Lung (tissue), 12 donors: Measurements from ENCODE around the gene MIPOL1. TPM values are rescaled to one million over a fixed set of nuclear protein-coding genes. Genes with fewer than 3 reads are reported as not detected.

Experiments
- ATAC-seq: fragments of 200-7000 bp; cut with Tn5 transposase; one replicate; pipeline ENCODE4 v1.9.1; 2020; ENCODE audit warnings: moderate number of reproducible peaks; ENCODE audit not compliant: insufficient read depth, low FRiP score
- DNase-seq, 3 donors: peaks; one replicate each; pipeline ENCODE4 v3.0.0-alpha.2; 2013 to 2017
- H3K27ac ChIP-seq, 2 donors: one replicate each; pipeline ENCODE4 v1.5.1; 2013; ENCODE audit warnings: mild to moderate bottlenecking in 2 of 2, moderate library complexity in 2 of 2, control low read depth in 1 of 2, inconsistent platforms in 1 of 2, low read depth in 1 of 2, low read length in 1 of 2
- H3K27me3 ChIP-seq, 3 donors: one replicate each; pipeline ENCODE4 v1.5.1; 2013; ENCODE audit warnings: low read length in 2 of 3; ENCODE audit not compliant: control insufficient read depth in 3 of 3, insufficient read depth in 3 of 3
- H3K36me3 ChIP-seq, 4 donors: one replicate each; pipeline ENCODE4 v1.5.1; 2013; ENCODE audit warnings: low read length in 4 of 4, mild to moderate bottlenecking in 1 of 4, moderate library complexity in 1 of 4; ENCODE audit not compliant: control insufficient read depth in 4 of 4, insufficient read depth in 4 of 4
- H3K4me1 ChIP-seq, 5 donors: one replicate each; pipeline ENCODE4 v1.5.1; 2013; ENCODE audit warnings: low read length in 5 of 5, mild to moderate bottlenecking in 2 of 5, moderate library complexity in 1 of 5; ENCODE audit not compliant: control insufficient read depth in 5 of 5, insufficient read depth in 5 of 5
- H3K4me3 ChIP-seq: one replicate; pipeline ENCODE4 v1.5.1; 2013; ENCODE audit warnings: mild to moderate bottlenecking, control low read depth, moderate library complexity
- H3K9ac ChIP-seq, 2 donors: one replicate each; pipeline ENCODE4 v1.5.1; 2013; ENCODE audit warnings: low read length in 2 of 2, control low read depth in 1 of 2; ENCODE audit not compliant: insufficient read depth in 1 of 2
- H3K9me3 ChIP-seq, 4 donors: one replicate each; pipeline ENCODE4 v1.5.1; 2013; ENCODE audit warnings: low read length in 3 of 4, mild to moderate bottlenecking in 1 of 4, moderate library complexity in 1 of 4; ENCODE audit not compliant: control insufficient read depth in 4 of 4, insufficient read depth in 3 of 4
- CTCF ChIP-seq: IDR thresholded peaks from 2 replicates; pipeline ENCODE4 v1.5.1; 2012; ENCODE audit warnings: mild to moderate bottlenecking; ENCODE audit errors: control extremely low read depth, extremely low read depth
- WGBS, 2 donors: extraction: QIAGEN DNeasy Blood & Tissue Kit; methylation state at CpG; one replicate each; pipeline ENCODE4 v1.1.7; 2013; 5-methylcytosine and 5-hydroxymethylcytosine counted together
- polyA plus RNA-seq, 2 donors: library from polyadenylated mRNA; stranded (reverse); fragments of 200-250 nt; gene quantifications; one replicate each; pipeline ENCODE4 v1.2.1, GENCODE V29; 2013
- total RNA-seq, 2 donors: library from RNA; depleted of rRNA in 1 of 2; stranded (reverse); fragments of >200 nt in 1 of 2; gene quantifications; one replicate each; pipeline ENCODE4 v1.2.1, GENCODE V29; 2014 to 2021
- donor health status: control.
- donor health status: control.
- donor health status: Bipolar disorder and iron deficiency.
- donor health status: healthy.
- donor health status: DM: yes; HTN: yes; CAD: no.

The MIPOL1 gene
- total and polyA plus RNA-seq, 4 donors: 2.3 to 49.9 (median 7.0) TPM

GRCh38 chr14:37167151-37168047 is 30.3 kb upstream of the MIPOL1 start:
- WGBS, 2 donors: 85 to 86% methylated on average over 10 of the region's 10 CpGs
- TF ChIP-seq CTCF: no peak
- Histone ChIP-seq H3K27me3 (no peaks in the 10 kb centered on the region), H3K9ac (no peak overlapping the region), H3K4me3 (no peak overlapping the region), H3K9me3 (no peaks in the 10 kb centered on the region), H3K27ac (no peak overlapping the region), H3K4me1 (no peaks in the 10 kb centered on the region), H3K36me3 (no peaks in the 10 kb centered on the region)
- DNase-seq: no peak
- no peak for ATAC-seq

GRCh38 chr14:37168721-37169120 is 29.0 kb upstream of the MIPOL1 start:
- Histone ChIP-seq H3K27ac (no peak overlapping the region), H3K4me1 (peaks cover 0 to 13% (median 5%) of the 10 kb centered on the region in 5 donors), H3K27me3 (no peaks in the 10 kb centered on the region), H3K9me3 (no peaks in the 10 kb centered on the region), H3K9ac (no peak overlapping the region), H3K4me3 (no peak overlapping the region), H3K36me3 (no peaks in the 10 kb centered on the region)
- ATAC-seq (no peak), DNase-seq (no peak)
- 83 to 84% methylated on average over 4 of the region's 4 CpGs for WGBS, 2 donors
- no peak for TF ChIP-seq CTCF

GRCh38 chr14:37170237-37170636 is 27.5 kb upstream of the MIPOL1 start:
- no peaks in the 10 kb centered on the region for H3K27me3 ChIP-seq
- no peaks in the 10 kb centered on the region for H3K9me3 ChIP-seq
- H3K4me1 ChIP-seq: peaks cover 0 to 14% (median 5%) of the 10 kb centered on the region in 5 donors
- WGBS, 2 donors: 92 to 93% methylated on average over 8 of the region's 8 CpGs
- ATAC-seq (no peak), DNase-seq (no peak)
- H3K4me3 ChIP-seq: no peak overlapping the region
- H3K36me3 ChIP-seq: no peaks in the 10 kb centered on the region
- TF ChIP-seq CTCF: no peak
- no peak overlapping the region for H3K9ac ChIP-seq
- H3K27ac ChIP-seq: no peak overlapping the region
